HG03060 (cell line): ENCODE data around the gene ZNF653.
"Not testable (repeated sequence)": the region's sequence is repeated elsewhere in the genome, so short reads cannot be mapped to it uniquely, and the experiment has no call there.

Experiments used
- ATAC-seq: cut with Tn5 transposase; IDR thresholded peaks from one replicate; pipeline ENCODE4 v1.9.1; 2021; ENCODE audit warnings: low read depth, moderate number of reproducible peaks; ENCODE audit not compliant: unreplicated experiment

ZNF653 gene

DNA sequence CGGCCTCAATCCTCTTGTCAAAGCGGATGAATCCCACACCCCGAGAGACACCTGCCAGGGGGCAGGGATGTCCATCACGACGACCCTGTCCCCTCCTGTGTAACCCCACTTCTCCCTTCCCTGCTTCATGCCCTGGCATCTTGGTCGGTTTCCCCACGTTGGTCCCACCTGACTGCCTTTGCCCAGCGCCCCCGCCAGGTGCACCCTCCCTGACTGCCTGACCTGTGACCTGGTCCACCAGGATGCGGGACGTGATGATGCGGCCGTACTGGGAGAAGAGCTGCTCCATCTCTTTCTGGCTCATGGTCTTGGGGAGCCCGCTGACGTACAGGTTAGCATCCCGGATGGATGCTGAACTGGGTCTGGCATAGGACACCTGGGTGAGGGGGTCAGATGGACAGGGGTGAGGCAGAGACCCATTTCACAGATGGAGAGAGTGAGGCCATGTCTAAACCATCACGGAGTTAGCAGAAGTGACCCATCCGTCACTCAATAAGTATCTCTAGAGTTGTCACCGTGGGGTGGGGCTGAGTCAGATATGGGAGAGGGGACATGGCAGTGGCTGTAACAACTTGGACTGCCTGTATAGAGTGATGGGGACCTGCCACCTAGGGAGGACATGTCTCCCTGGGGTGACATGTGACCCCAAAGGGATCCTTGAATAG is 47.3 kb downstream of the ZNF653 start:
- ATAC-seq, result no peak

DNA sequence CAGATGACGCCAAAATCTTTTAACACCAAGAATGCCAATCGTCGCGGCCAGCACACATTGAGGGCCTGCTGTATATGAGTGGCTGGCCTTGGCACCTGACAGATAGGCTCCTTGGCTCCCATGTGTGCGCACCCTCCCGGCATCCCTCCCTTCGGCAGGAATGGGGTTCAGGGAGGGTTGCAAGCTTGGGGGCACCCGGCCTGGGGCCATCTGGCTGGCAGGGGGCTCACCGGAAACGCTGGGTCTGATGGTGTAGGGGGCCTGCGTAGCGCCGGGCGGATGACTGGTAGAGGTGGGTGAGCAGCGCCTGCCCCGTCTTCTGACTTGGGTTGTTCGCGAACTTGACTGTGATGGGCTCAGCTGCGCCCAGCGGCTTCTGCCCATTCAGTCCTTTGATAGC is 47.8 kb downstream of the ZNF653 start:
- no peak for ATAC-seq

DNA sequence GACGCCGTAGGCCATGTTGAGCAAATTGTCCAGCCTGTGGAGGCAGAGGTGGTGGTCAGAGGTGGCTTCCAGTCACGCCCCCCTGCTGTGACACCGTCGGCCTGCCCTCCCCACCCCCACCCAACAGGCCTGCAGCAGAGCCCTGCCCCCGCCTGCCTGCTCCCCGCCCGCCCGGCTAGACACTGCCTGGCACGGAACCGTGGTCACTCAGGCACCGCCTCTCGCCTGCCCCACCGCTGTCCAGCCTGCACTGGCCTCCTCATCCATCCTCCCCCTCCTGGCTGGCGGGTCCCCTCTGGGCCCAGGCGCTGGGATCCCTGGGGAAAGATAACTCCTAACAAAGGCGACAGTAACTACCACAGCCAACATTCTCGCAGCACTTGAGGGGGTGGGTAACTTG is 48.5 kb downstream of the ZNF653 start:
- no peak for ATAC-seq

DNA sequence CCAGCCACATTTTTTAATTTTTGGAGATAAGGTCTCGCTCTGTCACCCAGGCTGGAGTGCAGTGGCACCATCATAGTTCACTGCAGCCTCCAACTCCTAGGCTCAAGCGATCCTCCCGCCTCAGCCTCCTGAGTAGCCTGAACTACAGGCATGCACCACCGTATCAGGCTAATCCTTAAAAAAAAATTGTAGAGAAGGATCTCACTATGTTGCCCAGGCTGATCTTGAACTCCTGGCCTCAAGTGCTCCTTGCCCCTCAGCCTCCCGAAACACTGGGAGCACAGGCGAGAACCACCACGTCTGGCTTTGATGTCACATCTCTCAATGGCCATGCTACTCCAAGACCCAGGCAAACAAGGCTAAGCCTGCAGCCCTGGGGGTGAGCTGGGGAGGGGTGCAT is 49.0 kb downstream of the ZNF653 start:
- no peak for ATAC-seq

DNA sequence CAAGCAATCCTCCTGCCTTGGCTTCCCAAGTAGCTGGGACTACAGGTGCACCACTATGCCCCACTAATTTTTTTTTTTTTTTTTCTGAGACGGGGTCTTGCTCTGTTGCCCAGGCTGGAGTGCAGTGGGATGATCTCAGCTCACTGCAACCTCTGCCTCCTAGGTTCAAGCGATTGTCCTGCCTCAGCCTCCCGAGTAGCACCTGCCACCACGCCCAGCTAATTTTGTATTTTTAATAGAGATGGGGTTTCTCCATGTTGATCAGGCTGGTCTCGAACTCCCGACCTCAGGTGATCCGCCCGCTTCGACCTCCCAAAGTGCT is 50.4 kb downstream of the ZNF653 start:
- not testable (repeated sequence) for ATAC-seq

DNA sequence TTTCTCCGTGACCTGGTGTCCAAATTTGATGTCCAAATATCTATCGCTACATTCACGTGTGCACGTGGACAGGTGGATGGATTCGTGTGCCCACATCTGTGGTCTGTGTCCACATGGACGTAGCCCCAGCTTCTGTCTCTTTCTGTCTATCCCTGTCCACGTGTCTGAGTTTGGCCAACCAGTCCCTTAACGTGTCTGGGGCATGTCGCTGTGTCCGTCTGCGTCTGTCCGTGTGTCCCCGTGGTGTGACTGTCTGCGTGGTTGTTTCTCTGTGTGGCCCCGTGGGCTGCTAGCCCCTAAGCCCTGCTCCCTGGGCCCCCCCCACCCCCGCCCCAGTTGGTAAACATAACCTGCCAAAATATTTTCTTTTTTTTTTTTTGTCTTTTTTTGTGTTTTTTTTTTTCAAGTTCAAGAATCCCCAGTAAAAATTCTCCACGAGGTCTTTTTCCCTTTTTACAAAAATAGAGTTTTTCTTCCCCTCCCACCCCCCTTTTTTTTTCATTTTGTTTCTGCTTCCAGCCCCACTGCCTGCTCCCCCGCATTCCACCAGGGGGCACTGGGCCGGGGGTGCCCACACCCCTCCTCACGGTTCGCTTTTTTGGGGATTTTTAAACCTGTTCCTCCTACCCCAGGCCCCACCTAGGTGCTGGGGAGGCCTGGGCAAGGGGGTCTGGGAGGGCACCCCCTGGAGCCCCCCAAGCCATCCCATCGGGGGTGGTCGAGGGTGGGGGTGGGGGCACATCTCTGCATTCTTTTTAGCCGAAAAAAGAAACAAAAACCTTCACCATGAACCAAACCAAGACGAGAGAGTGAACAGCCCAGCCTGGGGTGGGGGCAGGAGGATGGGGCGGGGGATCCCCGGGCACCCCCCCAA is 51.9 kb downstream of the ZNF653 start:
- ATAC-seq, result no peak

DNA sequence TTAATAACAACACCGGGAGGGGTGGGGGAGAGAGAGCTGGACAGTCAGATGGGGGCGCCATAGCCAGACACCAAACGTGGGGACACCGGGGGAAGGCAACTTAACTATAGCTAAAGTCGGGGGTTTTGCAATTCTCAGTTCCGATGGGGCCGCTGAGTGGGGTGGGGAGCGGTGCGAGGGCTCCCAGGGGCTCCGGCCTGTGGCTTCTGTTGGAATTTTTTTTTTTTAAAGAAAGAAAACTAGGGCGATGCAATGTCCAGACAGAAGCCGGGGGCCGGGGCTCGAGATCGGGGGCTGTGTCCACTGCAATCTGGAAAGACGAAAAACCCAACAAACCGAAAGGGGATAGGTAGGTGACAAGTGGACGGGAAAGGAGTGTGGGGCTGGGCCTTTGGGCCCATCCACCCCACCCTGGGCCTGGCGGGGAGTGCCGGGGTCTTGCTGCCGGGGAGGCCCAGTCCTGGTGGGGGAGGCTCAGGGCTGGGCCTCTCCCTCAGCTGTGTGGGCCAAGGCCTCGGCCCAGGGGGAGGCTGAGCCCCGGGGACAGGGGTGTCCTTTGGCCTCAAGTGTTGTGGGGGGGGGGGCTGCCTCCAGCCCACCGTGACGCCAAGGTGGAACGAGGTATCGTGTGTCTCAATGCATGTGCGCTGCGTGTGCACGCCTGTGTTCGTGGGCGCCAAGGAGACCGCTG is 52.9 kb downstream of the ZNF653 start:
- no peak for ATAC-seq

DNA sequence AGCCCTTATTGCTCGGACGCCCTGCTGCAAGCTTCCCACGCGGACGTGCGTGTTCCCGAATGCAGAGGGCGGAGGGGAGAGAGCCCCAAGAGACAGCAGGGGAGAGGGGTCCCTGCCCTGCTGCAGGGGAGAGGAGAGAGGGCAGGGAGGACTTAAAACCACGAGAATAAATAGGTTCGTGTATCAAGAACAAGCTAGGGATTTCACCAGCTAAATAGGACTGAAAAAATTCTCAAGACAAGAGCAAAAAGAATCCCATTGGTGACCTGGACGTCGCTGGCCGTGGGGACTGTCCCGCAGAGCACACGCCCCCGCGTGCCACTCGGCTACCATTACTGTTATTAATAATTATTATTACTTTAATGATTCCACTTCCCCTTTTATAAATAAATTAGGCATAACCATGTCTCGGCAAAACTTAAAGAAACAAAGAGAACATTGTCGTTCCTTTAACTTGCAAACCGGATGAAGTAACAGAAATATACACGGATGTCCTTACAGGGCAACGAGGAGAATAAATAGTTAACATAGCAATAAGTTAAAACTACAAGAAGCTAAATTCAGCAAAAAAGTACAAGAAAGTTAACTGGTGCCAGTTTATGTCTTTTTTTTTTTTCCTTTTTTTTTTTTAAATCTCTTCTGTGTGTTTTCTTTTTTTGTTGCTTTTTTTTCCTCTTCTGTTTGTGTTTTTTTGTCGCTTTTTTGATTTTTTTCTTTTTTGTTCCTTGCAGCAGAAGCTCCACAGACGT is 53.6 kb downstream of the ZNF653 start:
- ATAC-seq, result no peak

DNA sequence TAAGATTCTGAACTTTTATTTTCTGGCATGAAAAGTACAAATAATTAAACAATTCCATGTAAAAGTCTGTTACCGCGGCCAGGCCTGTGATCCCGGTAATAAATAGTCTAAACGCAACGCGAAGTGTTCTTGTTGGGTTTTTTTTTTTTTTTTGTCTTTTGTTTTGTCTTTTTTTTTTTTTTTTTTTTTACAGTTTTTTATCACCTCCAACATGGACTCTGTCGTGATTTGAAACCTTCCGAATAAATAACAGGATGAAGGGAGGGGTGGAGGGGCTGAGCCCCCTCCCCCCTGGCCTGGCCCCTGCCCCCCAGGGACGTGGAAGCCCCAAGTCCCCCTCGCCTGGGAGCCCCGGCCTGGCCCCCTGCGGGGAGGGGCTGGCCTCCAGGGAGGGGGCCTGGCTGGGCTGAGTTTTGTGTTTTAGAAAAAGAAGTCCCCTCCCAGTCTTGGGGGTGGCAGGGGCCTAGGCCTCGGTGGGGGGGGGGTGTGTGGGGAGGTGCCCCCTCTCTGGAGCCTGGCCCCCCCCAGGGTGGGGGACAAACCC is 54.2 kb downstream of the ZNF653 start:
- no peak for ATAC-seq

DNA sequence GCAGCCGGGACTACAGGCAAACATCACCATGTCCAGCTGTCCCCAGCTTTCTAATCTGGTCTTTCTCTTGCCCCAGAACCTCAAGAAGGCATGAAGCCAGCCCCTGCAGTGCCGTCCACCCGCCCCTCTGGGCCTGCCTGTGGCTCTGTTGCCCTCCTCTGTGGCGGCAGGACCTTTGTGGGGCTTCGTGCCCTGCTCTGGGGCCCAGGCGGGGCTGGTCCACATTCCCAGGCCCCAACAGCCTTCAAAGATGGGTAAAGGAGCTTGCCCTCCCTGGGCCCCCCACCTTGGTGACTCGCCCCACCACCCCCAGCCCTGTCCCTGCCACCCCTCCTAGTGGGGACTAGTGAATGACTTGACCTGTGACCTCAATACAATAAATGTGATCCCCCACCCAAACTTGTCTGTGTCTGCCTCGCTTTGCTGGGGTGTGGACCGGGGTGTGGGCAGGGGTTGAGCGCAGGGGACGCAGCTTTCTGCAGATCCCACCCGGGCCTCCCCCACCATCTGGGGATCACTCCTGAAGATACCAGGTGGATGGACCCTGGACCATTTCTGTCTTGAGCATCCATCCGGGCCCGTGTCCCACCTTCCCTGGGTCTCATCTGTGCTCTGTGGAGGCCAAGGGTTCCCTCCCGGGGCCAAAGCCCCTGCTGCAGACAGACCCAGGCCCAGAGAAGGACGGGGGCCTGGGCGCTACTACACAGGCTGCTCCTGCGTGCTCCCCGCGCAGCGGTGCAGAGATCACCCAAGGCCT is 54.9 kb downstream of the ZNF653 start:
- ATAC-seq, result no peak

DNA sequence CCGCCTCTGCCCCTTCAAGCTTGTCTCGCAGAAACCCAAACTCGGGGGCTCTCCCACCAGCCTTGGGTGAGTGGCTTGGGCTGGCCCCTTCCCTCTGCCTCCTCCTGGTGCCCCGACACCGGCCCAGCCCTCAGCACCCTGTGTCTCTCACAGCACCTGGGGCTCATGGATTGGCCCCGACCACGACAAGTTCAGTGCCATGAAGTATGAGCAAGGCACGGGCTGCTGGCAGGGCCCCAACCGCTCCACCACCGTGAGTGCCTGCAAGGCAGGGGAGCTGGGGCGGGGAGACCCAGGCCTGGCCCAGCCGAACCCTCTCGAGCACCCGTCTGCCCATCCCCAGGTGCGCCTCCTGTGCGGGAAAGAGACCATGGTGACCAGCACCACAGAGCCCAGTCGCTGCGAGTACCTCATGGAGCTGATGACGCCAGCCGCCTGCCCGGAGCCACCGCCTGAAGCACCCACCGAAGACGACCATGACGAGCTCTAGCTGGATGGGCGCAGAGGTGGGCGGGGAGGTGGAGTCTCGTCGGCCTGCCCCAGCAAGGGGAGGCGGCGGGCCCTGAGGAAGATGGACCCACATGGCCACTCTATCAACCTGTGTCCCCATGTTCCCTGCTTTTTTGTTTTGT is 56.6 kb downstream of the ZNF653 start:
- no peak for ATAC-seq

DNA sequence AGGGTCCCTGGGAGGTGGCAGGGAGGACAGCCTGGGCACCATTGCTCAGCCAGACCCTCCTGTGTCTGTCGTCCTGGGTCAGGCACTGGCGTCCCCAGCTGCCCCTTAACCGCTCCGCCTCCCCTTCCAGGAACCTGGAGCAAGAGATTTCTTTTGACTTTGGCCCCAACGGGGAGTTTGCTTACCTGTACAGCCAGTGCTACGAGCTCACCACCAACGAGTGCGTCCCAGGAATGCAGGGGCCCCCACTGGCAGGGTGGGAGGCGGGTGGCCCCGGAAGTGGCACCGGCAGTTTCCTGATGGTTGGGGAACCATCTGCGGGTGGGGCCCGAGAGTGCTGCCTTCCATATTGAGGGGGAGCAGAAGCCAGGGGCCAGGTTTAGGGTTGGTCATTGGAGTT is 57.2 kb downstream of the ZNF653 start:
- no peak for ATAC-seq

DNA sequence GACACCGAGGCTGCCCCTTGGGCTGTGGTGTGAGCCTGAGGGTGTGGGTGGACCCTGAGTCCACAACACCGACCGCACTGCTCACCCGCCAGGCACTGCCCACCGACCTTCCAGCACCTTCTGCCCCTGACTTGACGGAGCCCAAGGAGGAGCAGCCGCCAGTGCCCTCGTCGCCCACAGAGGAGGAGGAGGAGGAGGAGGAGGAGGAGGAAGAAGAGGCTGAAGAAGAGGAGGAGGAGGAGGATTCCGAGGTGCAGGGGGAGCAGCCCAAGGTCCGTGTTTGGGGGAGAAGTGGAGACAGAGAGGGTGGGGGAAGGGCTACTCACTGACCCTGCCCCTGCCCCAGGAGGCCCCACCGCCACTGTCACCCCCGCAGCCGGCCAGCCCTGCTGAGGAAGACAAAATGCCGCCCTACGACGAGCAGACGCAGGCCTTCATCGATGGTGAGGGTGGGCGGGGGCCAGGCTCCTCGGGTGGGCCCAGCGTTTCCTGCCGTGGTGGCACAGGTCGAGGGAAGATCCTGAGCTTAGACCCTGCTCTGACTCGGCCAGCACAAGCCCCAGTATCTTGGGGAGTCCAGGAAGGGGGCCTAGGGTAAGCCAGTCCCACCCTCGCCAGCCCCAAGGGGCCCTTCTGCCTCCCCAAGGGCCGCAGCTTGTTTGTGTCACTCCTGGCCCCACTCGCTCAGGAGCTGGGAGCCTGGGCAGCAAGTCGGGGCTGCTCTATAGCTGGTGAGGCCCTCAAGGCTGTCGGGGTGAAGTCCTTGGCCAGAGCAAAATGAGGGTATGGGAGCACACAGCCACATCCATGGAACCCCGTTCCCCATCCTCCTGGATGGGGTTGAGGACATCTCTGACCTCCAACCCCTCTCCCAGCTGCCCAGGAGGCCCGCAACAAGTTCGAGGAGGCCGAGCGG is 58.0 kb downstream of the ZNF653 start:
- no peak for ATAC-seq

DNA sequence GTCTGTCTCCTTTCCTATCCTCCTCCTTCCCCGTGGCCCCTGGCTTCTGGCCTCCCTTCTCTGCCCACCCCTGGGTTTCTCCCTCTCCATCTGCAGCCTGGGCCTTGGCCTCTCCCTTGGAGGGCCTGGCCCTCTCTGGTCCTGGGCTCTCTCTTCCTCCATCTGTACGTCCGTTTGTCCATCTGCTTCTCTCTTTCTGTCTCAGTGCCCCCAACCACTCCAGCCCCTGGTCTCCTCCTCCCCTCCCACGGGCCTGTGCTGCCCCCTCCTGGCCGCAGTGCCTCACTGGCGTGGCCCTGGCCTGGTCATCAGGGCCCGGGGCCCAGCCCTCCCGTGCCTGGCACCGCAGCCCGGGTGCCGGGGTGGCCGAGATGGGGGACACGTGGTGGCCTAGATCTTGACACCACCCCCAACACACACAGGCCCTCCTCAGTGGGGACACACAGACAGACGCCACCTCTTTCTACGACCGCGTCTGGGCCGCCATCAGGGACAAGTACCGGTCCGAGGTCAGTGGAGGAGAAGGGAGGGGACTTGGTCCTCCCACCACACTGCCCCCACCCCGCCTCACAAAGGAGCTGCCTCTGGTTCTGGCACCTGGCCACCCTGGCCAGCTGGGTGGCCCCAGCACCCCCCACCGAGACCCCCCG is 58.9 kb downstream of the ZNF653 start:
- ATAC-seq, result no peak

DNA sequence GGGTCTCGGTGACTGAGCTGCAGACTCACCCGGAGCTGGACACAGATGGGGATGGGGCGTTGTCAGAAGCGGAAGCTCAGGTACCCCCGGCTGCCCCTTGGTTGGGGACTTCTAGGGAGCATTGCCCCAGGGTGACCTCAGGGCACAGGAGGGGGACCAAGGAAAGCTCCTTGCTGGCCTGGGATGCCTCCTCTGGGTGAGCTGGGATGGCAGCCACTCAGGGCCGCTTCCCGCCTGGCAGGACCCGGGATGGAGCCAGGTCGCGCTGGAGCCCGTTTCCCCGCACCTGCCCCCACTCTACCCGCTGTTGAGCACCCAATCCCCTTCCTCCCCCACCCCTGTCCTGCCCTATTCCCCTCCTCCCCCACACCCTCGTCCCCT is 59.4 kb downstream of the ZNF653 start:
- no peak for ATAC-seq

DNA sequence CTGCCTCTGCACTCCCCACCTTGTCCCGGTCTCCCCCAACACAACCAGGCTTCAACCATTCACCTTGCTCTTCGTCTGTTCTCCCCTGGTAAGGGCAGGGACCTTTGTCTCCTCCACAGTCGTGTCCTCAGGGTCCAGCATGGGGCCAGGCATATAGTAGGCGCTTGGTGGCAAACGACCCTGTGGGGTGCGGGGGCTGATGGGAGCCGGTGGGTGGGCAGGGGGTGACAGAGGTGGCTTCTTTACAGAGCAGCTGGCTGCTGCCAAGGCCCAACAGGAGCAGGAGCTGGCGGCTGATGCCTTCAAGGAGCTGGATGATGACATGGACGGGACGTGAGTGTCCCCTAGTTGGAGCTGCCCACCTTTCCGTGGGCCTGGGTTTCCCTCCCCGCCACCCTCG is 60.5 kb downstream of the ZNF653 start:
- no peak for ATAC-seq

DNA sequence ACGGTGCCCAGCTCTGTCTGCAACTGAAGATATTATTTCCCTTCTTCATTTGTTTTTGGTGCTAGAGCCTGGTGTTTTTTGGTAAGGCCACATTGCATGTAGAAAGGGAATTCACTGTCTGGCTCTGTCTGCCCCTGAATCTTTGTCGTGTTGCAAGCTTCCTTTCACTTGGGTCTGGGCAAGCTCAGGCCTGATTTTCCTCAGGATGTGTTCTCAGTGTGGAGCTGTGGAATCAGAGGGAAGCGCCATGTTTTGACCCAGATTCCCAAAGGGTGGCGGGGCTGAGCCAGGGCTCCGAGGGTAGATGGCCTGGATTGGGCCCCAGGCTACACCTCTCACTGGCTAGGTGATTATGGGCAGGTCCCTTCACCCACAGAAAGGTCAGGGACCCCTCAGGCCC is 61.6 kb downstream of the ZNF653 start:
- ATAC-seq, result no peak

DNA sequence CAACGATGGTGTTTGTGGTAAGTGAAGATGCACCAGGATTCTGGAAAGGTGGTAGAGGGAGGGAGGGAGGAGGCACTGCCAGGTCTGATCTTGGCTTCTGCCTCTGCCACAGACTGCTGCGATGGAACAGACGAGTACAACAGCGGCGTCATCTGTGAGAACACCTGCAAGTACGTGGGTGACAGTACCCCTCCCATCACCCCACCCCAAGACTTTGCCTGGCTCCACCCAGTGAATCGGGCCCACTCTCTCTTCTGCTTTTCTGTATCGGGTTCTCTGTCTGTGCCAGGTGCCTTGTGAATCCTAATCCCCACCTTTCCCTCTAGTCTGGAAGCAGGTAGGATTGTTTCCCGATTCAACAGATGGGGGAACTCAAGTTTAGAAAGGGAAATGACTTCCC is 67.7 kb downstream of the ZNF653 start:
- no peak for ATAC-seq
